Adrenal gland (tissue), 12 donors: ENCODE measurements around the gene PDLIM4. TPM values are rescaled to one million over a fixed set of nuclear protein-coding genes. Genes with fewer than 3 reads are reported as not detected.

Source experiments
- DNase-seq, 7 donors: peaks; one replicate each; pipeline ENCODE4 v3.0.0-alpha.2; 2019 to 2020
- H3K27ac ChIP-seq, 5 donors: fragments of 200-600 bp; sonication (generic) in 4 of 5; 1 replicate in 3 of 5; 2 replicates in 2 of 5; pipeline versions ENCODE4 v1.5.1 to v1.8.0; 2016 to 2020; ENCODE audit warnings: mild to moderate bottlenecking in 1 of 5
- H3K27me3 ChIP-seq: fragments of 200-600 bp; 2 replicates; pipeline ENCODE4 v1.8.0; 2021
- H3K36me3 ChIP-seq, 2 donors: fragments of 200-600 bp; replicated peaks in 1 of 2; 1 replicate in 1 of 2; 2 replicates in 1 of 2; pipeline versions ENCODE4 v1.5.1 to v1.8.0; 2018 to 2022
- H3K4me1 ChIP-seq, 2 donors: fragments of 200-600 bp; replicated peaks in 1 of 2; 1 replicate in 1 of 2; 2 replicates in 1 of 2; pipeline versions ENCODE4 v1.5.1 to v1.8.0; 2018 to 2021
- H3K4me3 ChIP-seq, 4 donors: fragments of 200-600 bp; sonication (generic) in 3 of 4; one replicate each; pipeline ENCODE4 v1.5.1; 2016 to 2018
- H3K9me3 ChIP-seq, 3 donors: fragments of 200-600 bp; sonication (generic) in 1 of 3; replicated peaks in 1 of 3; 1 replicate in 2 of 3; 2 replicates in 1 of 3; pipeline versions ENCODE4 v1.5.1 to v1.8.0; 2016 to 2021
- CTCF ChIP-seq, 6 experiments: fragments of 450-650 bp in 4 of 6; fragments of 200-600 bp in 2 of 6; sonication (generic) in 1 of 6; IDR thresholded peaks; 1 replicate in 5 of 6; 2 replicates in 1 of 6; pipeline versions ENCODE4 v1.5.1 to v1.8.0; 2016 to 2021; ENCODE audit warnings: antibody characterized with exemption in 6 of 6, mild to moderate bottlenecking in 2 of 6, moderate library complexity in 1 of 6
- POLR2A ChIP-seq, 2 donors: fragments of 450-650 bp; IDR thresholded peaks; one replicate each; pipeline ENCODE4 v1.6.1; 2017; ENCODE audit warnings: antibody characterized with exemption in 2 of 2, mild to moderate bottlenecking in 2 of 2, moderate library complexity in 1 of 2
- whole genome bisulfite sequencing, 4 donors: extraction: QIAGEN DNeasy Blood & Tissue Kit in 2 of 4; methylation state at CpG; one replicate each; pipeline versions ENCODE4 v1.1.5 to v1.1.7; 2013 to 2017; 5-methylcytosine and 5-hydroxymethylcytosine counted together
- intact Hi-C, 2 donors: fragments of 100-400 bp; cut with DNase I; formaldehyde crosslinking; loops; one replicate each; pipeline versions ENCODE4 v1.14.1 to v1.15.0; 2022 to 2023
- polyA plus RNA-seq, 3 donors: library from polyadenylated mRNA; stranded (reverse); fragments of 200-250 nt in 2 of 3; fragments of 350-450 nt in 1 of 3; fragmentation: Illumina TruSeq in 1 of 3; extraction: RNeasy Lipid Tissue Mini Kit (QIAGEN cat#74804) in 1 of 3; gene quantifications; one replicate each; pipeline ENCODE4 v1.2.3, GENCODE V29; 2013 to 2014
- total RNA-seq, 9 donors: library from RNA; depleted of rRNA in 4 of 9; stranded (reverse); fragments of >200 nt in 4 of 9; fragments of 120-200 nt in 1 of 9; fragmentation: NEBNext Ultra II Directional in 1 of 9; extraction: Animal tissue kit (Norgen Biotek cat#: 25700) in 1 of 9; gene quantifications; one replicate each; pipeline versions ENCODE4 v1.1.0 to v1.2.4, GENCODE V29; 2013 to 2023
- donor health status: healthy with polysubstance abuse.
- donor health status: Bipolar disorder and iron deficiency.
- donor health status: DM: yes; HTN: yes; CAD: no.
- donor health status: DM: no; HTN: no; CAD: no.
- donor health status: DM: no; HTN: no; CAD: no.
- donor health status: DM: yes; HTN: yes; CAD: no.

The PDLIM4 gene
- total and polyA plus RNA-seq, 12 donors: 0.87 to 20.2 (median 4.3) TPM

- intact Hi-C loops: no loop called here
- H3K9me3 ChIP-seq: no peaks in the 10 kb centered on the region
- no peak overlapping the region for H3K4me3 ChIP-seq
- H3K27me3 ChIP-seq: no peaks in the 10 kb centered on the region
- H3K27ac ChIP-seq: no peak overlapping the region
- H3K36me3 ChIP-seq: no peaks in the 10 kb centered on the region
- TF ChIP-seq CTCF (IDR thresholded peaks at IDR 0.05) (no peak), POLR2A (IDR thresholded peaks at IDR 0.05) (no peak)
- DNase-seq: peak in 1 of 7 donors; percentile 24
- no peaks in the 10 kb centered on the region for H3K4me1 ChIP-seq
- WGBS, 4 donors: 98 to 100% (median 100%) methylated on average over 1 of the region's 1 CpG; no CpG with 5 or more reads in 1 of the 4 donors
Observed at GRCh38 chr5:132233081-132233480, 24.4 kb upstream of the PDLIM4 start.

- TF ChIP-seq CTCF (IDR thresholded peaks at IDR 0.05): no peak
- no peak for TF ChIP-seq POLR2A (IDR thresholded peaks at IDR 0.05)
- no peaks in the 10 kb centered on the region for H3K27me3 ChIP-seq
- no peaks in the 10 kb centered on the region for H3K4me1 ChIP-seq
- peak in 2 of 7 donors; percentile 10 to 39 for DNase-seq
- intact Hi-C loops: no loop called here
- no peak overlapping the region for H3K4me3 ChIP-seq
- H3K9me3 ChIP-seq: no peaks in the 10 kb centered on the region
- H3K36me3 ChIP-seq: no peaks in the 10 kb centered on the region
- H3K27ac ChIP-seq: no peak overlapping the region
- WGBS, 4 donors: 90 to 96% (median 93%) methylated on average over 6 to 7 of the region's 7 CpGs
Observed at GRCh38 chr5:132233811-132234683, 23.4 kb upstream of the PDLIM4 start.

GRCh38 chr5:132234684-132235062 is 22.8 kb upstream of the PDLIM4 start:
- Histone ChIP-seq H3K27me3 (no peaks in the 10 kb centered on the region), H3K27ac (no peak overlapping the region), H3K4me3 (no peak overlapping the region), H3K9me3 (no peaks in the 10 kb centered on the region), H3K4me1 (no peaks in the 10 kb centered on the region), H3K36me3 (no peaks in the 10 kb centered on the region)
- DNase-seq: peak in 1 of 7 donors; percentile 2
- WGBS, 4 donors: 73 to 87% (median 84%) methylated on average over 2 of the region's 2 CpGs
- TF ChIP-seq CTCF (IDR thresholded peaks at IDR 0.05) (no peak), POLR2A (IDR thresholded peaks at IDR 0.05) (no peak)
- intact Hi-C loops: no loop called here

GRCh38 chr5:132235340-132235739 is 22.2 kb upstream of the PDLIM4 start:
- Histone ChIP-seq H3K4me3 (no peak overlapping the region), H3K36me3 (no peaks in the 10 kb centered on the region), H3K27me3 (no peaks in the 10 kb centered on the region), H3K4me1 (no peaks in the 10 kb centered on the region), H3K9me3 (no peaks in the 10 kb centered on the region), H3K27ac (no peak overlapping the region)
- 72 to 90% (median 80%) methylated on average over 3 of the region's 3 CpGs for WGBS, 4 donors
- TF ChIP-seq POLR2A (IDR thresholded peaks at IDR 0.05) (no peak), CTCF (IDR thresholded peaks at IDR 0.05) (no peak)
- intact Hi-C loops: no loop called here
- DNase-seq: peak in 1 of 7 donors; percentile 5
